Measurements from ENCODE around the gene SCN1B.
"Not testable (repeated sequence)": the region's sequence is repeated elsewhere in the genome, so short reads cannot be mapped to it uniquely, and the experiment has no call there.

The SCN1B gene

GRCh38 chr19:35021016-35021415, 9.3 kb upstream of the SCN1B start:
- no peak for FAIRE-seq

GRCh38 chr19:35021596-35021995, 8.7 kb upstream of the SCN1B start:
- FAIRE-seq = no peak

GRCh38 chr19:35022460-35022859, 7.8 kb upstream of the SCN1B start:
- FAIRE-seq = no peak

GRCh38 chr19:35023428-35023827, 6.8 kb upstream of the SCN1B start:
- no peak for FAIRE-seq

- FAIRE-seq = no peak
Measured at GRCh38 chr19:35024095-35024494, 6.2 kb upstream of the SCN1B start.

GRCh38 chr19:35025969-35026368, 4.3 kb upstream of the SCN1B start:
- FAIRE-seq = no peak

GRCh38 chr19:35026418-35026817, 3.9 kb upstream of the SCN1B start:
- no peak for FAIRE-seq

GRCh38 chr19:35027009-35027408, 3.3 kb upstream of the SCN1B start:
- FAIRE-seq = no peak

GRCh38 chr19:35027851-35028599, 2.2 kb upstream of the SCN1B start:
- no peak for FAIRE-seq

- not testable (repeated sequence) for FAIRE-seq
Measured at GRCh38 chr19:35028600-35028885, 1.7 kb upstream of the SCN1B start.

- FAIRE-seq = not testable (repeated sequence)
Measured at GRCh38 chr19:35029275-35029736, 964 bp upstream of the SCN1B start.

GRCh38 chr19:35029737-35030256, 473 bp upstream of the SCN1B start:
- FAIRE-seq = no peak

- FAIRE-seq = no peak
Measured at GRCh38 chr19:35031072-35031881, 1.0 kb downstream of the SCN1B start.

- no peak for FAIRE-seq
Measured at GRCh38 chr19:35032356-35032865, 2.1 kb downstream of the SCN1B start.

GRCh38 chr19:35033067-35034004, 3.1 kb downstream of the SCN1B start:
- no peak for FAIRE-seq

- no peak for FAIRE-seq
Measured at GRCh38 chr19:35034005-35034502, 3.8 kb downstream of the SCN1B start.

- no peak for FAIRE-seq
Measured at GRCh38 chr19:35034588-35035382, 4.5 kb downstream of the SCN1B start.

- FAIRE-seq = no peak
Measured at GRCh38 chr19:35037716-35038622, 7.7 kb downstream of the SCN1B start.

- no peak for FAIRE-seq
Measured at GRCh38 chr19:35038623-35039512, 8.6 kb downstream of the SCN1B start.

Data from TTC549 (cell line).